WERI-Rb-1 (cell line): ENCODE data around the gene TFAP2A.

ENCODE experiments used
- DNase-seq: peaks from one replicate; pipeline ENCODE4 v3.0.0-alpha.2; 2020
- H3K27ac ChIP-seq: fragments of 250-450 bp; sonication (Bioruptor Pico); 2 replicates; pipeline ENCODE4 v1.5.1; 2020; ENCODE audit warnings: mild to moderate bottlenecking, moderate library complexity
- H3K27me3 ChIP-seq: fragments of 250-450 bp; sonication (Bioruptor Pico); 2 replicates; pipeline ENCODE4 v1.5.1; 2021; ENCODE audit warnings: mild to moderate bottlenecking, low read depth, moderate library complexity; ENCODE audit not compliant: insufficient read depth, severe bottlenecking
- H3K36me3 ChIP-seq: fragments of 250-450 bp; sonication (Bioruptor Pico); 2 replicates; pipeline ENCODE4 v1.5.1; 2020; ENCODE audit warnings: mild to moderate bottlenecking, moderate library complexity
- H3K4me3 ChIP-seq: 2 replicates; pipeline ENCODE4 v1.5.1; 2011; ENCODE audit warnings: low read depth, mild to moderate bottlenecking, control low read depth, low read length
- H3K9me3 ChIP-seq: fragments of 250-450 bp; sonication (Bioruptor Pico); 2 replicates; pipeline ENCODE4 v1.5.1; 2021; ENCODE audit warnings: mild to moderate bottlenecking, moderate library complexity; ENCODE audit not compliant: severe bottlenecking
- TF ChIP-seq, protein P1 (sequence below): IDR thresholded peaks from 2 replicates; pipeline ENCODE4 v1.5.1; 2011; ENCODE audit warnings: low read depth, mild to moderate bottlenecking, control low read depth, inconsistent platforms, low read length

The TFAP2A gene

GRCh38 chr6:10355115-10355702 is 59.7 kb downstream of the TFAP2A start:
- TF ChIP-seq, protein P1, sequence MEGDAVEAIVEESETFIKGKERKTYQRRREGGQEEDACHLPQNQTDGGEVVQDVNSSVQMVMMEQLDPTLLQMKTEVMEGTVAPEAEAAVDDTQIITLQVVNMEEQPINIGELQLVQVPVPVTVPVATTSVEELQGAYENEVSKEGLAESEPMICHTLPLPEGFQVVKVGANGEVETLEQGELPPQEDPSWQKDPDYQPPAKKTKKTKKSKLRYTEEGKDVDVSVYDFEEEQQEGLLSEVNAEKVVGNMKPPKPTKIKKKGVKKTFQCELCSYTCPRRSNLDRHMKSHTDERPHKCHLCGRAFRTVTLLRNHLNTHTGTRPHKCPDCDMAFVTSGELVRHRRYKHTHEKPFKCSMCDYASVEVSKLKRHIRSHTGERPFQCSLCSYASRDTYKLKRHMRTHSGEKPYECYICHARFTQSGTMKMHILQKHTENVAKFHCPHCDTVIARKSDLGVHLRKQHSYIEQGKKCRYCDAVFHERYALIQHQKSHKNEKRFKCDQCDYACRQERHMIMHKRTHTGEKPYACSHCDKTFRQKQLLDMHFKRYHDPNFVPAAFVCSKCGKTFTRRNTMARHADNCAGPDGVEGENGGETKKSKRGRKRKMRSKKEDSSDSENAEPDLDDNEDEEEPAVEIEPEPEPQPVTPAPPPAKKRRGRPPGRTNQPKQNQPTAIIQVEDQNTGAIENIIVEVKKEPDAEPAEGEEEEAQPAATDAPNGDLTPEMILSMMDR, result no peak
- no peaks in the 10 kb centered on the region for H3K9me3 ChIP-seq
- DNase-seq, result no peak
- no peaks in the 10 kb centered on the region for H3K36me3 ChIP-seq
- no peaks in the 10 kb centered on the region for H3K27me3 ChIP-seq
- no peak overlapping the region for H3K27ac ChIP-seq
- H3K4me3 ChIP-seq, result no peak overlapping the region

DNA sequence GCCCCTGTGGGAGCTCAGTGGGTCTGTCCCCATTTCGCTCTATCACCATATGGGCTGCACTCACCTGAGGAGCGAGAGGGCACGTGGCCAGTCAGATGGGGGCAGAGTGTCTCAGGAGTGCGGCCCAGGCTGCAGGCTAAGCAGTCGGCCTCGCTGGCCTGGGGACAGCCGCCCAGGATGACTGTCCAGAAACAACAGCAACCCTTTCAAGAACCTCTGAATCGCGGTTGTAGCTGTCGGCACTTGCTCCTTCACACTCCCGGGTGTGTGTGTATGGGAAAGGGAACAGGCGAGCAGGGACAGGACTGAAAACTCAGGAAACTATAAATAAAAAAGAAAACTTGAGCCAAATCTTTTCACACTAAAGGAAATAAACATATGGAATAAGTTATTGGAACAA is 63.1 kb downstream of the TFAP2A start:
- Histone ChIP-seq H3K27me3 (no peaks in the 10 kb centered on the region), H3K36me3 (no peaks in the 10 kb centered on the region), H3K4me3 (no peak overlapping the region), H3K9me3 (no peaks in the 10 kb centered on the region), H3K27ac (no peak overlapping the region)
- TF ChIP-seq, protein P1, result no peak
- no peak for DNase-seq

- no peaks in the 10 kb centered on the region for H3K9me3 ChIP-seq
- no peak overlapping the region for H3K4me3 ChIP-seq
- no peaks in the 10 kb centered on the region for H3K27me3 ChIP-seq
- H3K27ac ChIP-seq, result no peak overlapping the region
- TF ChIP-seq, protein P1, result no peak
- no peak for DNase-seq
- H3K36me3 ChIP-seq, result no peaks in the 10 kb centered on the region
Observed at GRCh38 chr6:10350720-10351119, 64.2 kb downstream of the TFAP2A start.

DNA sequence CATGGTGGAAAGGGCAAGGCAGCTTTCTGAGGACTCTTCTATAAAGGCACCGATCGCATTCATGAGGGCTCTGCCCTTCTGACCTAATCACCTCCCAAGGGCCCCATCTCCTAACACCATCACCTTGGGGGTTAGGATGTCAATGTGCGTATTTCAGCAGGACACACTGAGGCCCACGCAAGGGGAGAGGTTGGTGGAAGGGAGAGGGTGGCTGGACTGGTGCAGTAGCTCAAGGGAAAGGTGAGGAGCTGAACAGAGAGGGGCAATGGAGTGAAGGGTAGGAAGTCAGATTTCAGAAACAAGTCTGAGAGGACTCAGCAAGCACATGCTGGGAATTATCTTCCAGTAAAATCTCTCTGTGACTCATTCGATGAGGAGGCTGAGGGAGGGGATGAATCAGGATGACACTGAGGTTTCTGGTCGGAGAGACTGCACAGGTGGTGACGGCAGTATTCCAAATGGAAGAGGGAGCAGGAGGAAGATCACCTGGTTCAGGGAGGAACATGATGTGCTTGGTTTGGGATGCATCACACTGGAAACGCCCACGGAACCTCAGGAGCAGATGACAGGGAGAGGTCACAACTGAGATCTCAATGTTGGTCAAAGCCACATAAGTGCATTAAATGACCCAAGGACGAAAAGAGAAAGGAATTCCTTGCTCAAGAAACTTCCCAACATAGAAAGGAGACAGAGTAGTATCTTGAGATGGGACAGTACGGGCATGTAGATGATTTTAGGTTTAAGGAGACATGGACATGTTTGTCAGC is 67.1 kb downstream of the TFAP2A start:
- Histone ChIP-seq H3K27me3 (no peaks in the 10 kb centered on the region), H3K9me3 (no peaks in the 10 kb centered on the region), H3K4me3 (no peak overlapping the region), H3K27ac (no peak overlapping the region), H3K36me3 (no peaks in the 10 kb centered on the region)
- TF ChIP-seq, protein P1, result no peak
- DNase-seq, result no peak
